HG02798 (cell line): ENCODE measurements around the gene ACTN1.
A peak's percentile ranks its signal among the peaks of the same experiment; 100 is the strongest.
"Not testable (repeated sequence)": the region's sequence is repeated elsewhere in the genome, so short reads cannot be mapped to it uniquely, and the experiment has no call there.

Source experiments
- ATAC-seq: cut with Tn5 transposase; IDR thresholded peaks from one replicate; pipeline ENCODE4 v1.9.1; 2021; ENCODE audit warnings: mild to moderate bottlenecking; ENCODE audit not compliant: unreplicated experiment, poor library complexity

ACTN1 gene

GRCh38 chr14:68847640-68848039 is 131.5 kb downstream of the ACTN1 start:
- ATAC-seq, result not testable (repeated sequence)

- ATAC-seq, result no peak
Measured at GRCh38 chr14:68846466-68846865, 132.6 kb downstream of the ACTN1 start.

- ATAC-seq, result no peak
Measured at GRCh38 chr14:68844210-68844545, 134.9 kb downstream of the ACTN1 start.

- no peak for ATAC-seq
Measured at GRCh38 chr14:68843471-68844209, 135.5 kb downstream of the ACTN1 start.

GRCh38 chr14:68842298-68842697 is 136.8 kb downstream of the ACTN1 start:
- ATAC-seq, result no peak

GRCh38 chr14:68841016-68841809 is 137.9 kb downstream of the ACTN1 start:
- ATAC-seq, result no peak

- ATAC-seq, result peak; percentile 45
Measured at GRCh38 chr14:68840454-68840853, 138.6 kb downstream of the ACTN1 start.

GRCh38 chr14:68836082-68836481 is 143.0 kb downstream of the ACTN1 start:
- ATAC-seq, result no peak

GRCh38 chr14:68834816-68835215 is 144.3 kb downstream of the ACTN1 start:
- ATAC-seq, result no peak

GRCh38 chr14:68828698-68829097 is 150.4 kb downstream of the ACTN1 start:
- no peak for ATAC-seq

GRCh38 chr14:68825729-68826128 is 153.4 kb downstream of the ACTN1 start:
- ATAC-seq, result no peak

GRCh38 chr14:68824517-68825347 is 154.4 kb downstream of the ACTN1 start:
- ATAC-seq, result peak; percentile 23

- ATAC-seq, result no peak
Measured at GRCh38 chr14:68824207-68824516, 154.9 kb downstream of the ACTN1 start.
